PC-3 (cell line): Measurements from ENCODE around the gene GRB10. TPM values are rescaled to one million over a fixed set of nuclear protein-coding genes. Genes with fewer than 3 reads are reported as not detected.

Experiments
- ATAC-seq: fragments of 200-7000 bp; cut with Tn5 transposase; 2 replicates; pipeline ENCODE4 v1.9.1; 2020; ENCODE audit warnings: mild to moderate bottlenecking, moderate library complexity
- BruUV-seq: library from RNA; stranded (reverse); fragments of 400-500 nt; replicated peaks from 2 replicates; lab custom pipeline; 2021; lab: Mats Ljungman, UMichigan
- CTCF ChIA-PET: fragments of 300-600 bp; sonication (Branson Sonifier 250); formaldehyde crosslinking; loops from one replicate; lab custom pipeline; 2022; ENCODE audit warnings: antibody characterized with exemption; lab: Charles Lee
- POLR2A ChIA-PET: fragments of 300-600 bp; sonication (Branson Sonifier 250); formaldehyde crosslinking; loops from one replicate; lab custom pipeline; 2022; ENCODE audit warnings: antibody characterized with exemption; ENCODE audit not compliant: unreplicated experiment; lab: Charles Lee
- DNase-seq: peaks from one replicate; pipeline ENCODE4 v3.0.0-alpha.2; 2015
- H2AFZ ChIP-seq: fragments of 300-600 bp; sonication (generic); 2 replicates; pipeline ENCODE4 v1.6.0; 2016; ENCODE audit warnings: antibody characterized with exemption, low read length
- H3F3A ChIP-seq: fragments of 300-600 bp; sonication (generic); one replicate; pipeline ENCODE4 v1.6.0; 2017; ENCODE audit warnings: antibody characterized with exemption, low read length, control low read depth, mild to moderate bottlenecking; ENCODE audit not compliant: unreplicated experiment
- H3K27ac ChIP-seq: fragments of 300-600 bp; sonication (generic); 2 replicates; pipeline ENCODE4 v1.5.1; 2016; ENCODE audit warnings: mild to moderate bottlenecking, low read length
- H3K27me3 ChIP-seq: fragments of 300-600 bp; sonication (generic); 2 replicates; pipeline ENCODE4 v1.6.1; 2016; ENCODE audit warnings: low read length, mixed read lengths
- H3K36me3 ChIP-seq: fragments of 300-600 bp; sonication (generic); 2 replicates; pipeline ENCODE4 v1.6.1; 2016; ENCODE audit warnings: low read depth, mixed run types, low read length, mixed read lengths
- H3K4me1 ChIP-seq: fragments of 300-600 bp; sonication (generic); 2 replicates; pipeline ENCODE4 v1.5.1; 2016; ENCODE audit warnings: low read length; ENCODE audit not compliant: insufficient read depth
- H3K4me2 ChIP-seq: fragments of 300-600 bp; sonication (generic); 2 replicates; pipeline ENCODE4 v1.6.0; 2016; ENCODE audit warnings: low read length
- H3K4me3 ChIP-seq: fragments of 300-600 bp; sonication (generic); 2 replicates; pipeline ENCODE4 v1.5.1; 2016; ENCODE audit warnings: mild to moderate bottlenecking, low read length, mixed read lengths
- H3K79me2 ChIP-seq: fragments of 300-600 bp; sonication (generic); 2 replicates; pipeline ENCODE4 v1.6.1; 2017; ENCODE audit warnings: low read length, mixed read lengths
- H3K9ac ChIP-seq: fragments of 300-600 bp; sonication (generic); 2 replicates; pipeline ENCODE4 v1.6.0; 2016; ENCODE audit warnings: mild to moderate bottlenecking, low read length
- H3K9me2 ChIP-seq: fragments of 300-600 bp; sonication (generic); replicated peaks from 2 replicates; pipeline ENCODE4 v1.6.1; 2016; ENCODE audit warnings: mixed run types, low read length, mixed read lengths
- H3K9me3 ChIP-seq: fragments of 300-600 bp; sonication (generic); 2 replicates; pipeline ENCODE4 v1.6.1; 2016; ENCODE audit warnings: low read length, mixed read lengths
- H4K20me1 ChIP-seq: fragments of 300-600 bp; sonication (generic); 2 replicates; pipeline ENCODE4 v1.6.1; 2016; ENCODE audit warnings: low read length, mixed read lengths
- EZH2 ChIP-seq: fragments of 300-600 bp; sonication (generic); IDR thresholded peaks from one replicate; pipeline ENCODE4 v1.6.1; 2017; ENCODE audit warnings: antibody characterized with exemption, mild to moderate bottlenecking, low read length; ENCODE audit not compliant: unreplicated experiment
- EZH2phosphoT487 ChIP-seq: fragments of 300-600 bp; sonication (generic); IDR thresholded peaks from 2 replicates; pipeline ENCODE4 v1.6.1; 2018; ENCODE audit warnings: mild to moderate bottlenecking, antibody characterized with exemption, low read length, borderline replicate concordance
- intact Hi-C: fragments of 100-400 bp; cut with micrococcal nuclease; formaldehyde crosslinking; loops from 2 replicates; pipeline ENCODE4 v1.9.0; 2023
- total RNA-seq: library from RNA; depleted of rRNA; stranded (reverse); fragments of >200 nt; gene quantifications from 2 replicates; pipeline ENCODE4 v1.2.3, GENCODE V29; 2014
- TF ChIP-seq, protein P1 (sequence below): fragments of 300-600 bp; sonication (generic); conservative IDR thresholded peaks from 2 replicates; pipeline ENCODE4 v1.5.1; 2017; ENCODE audit warnings: antibody characterized with exemption, low read depth, mild to moderate bottlenecking, low read length

Gene GRB10
- total RNA-seq, 1 experiment from 2014 or later: 61.3 TPM

DNA sequence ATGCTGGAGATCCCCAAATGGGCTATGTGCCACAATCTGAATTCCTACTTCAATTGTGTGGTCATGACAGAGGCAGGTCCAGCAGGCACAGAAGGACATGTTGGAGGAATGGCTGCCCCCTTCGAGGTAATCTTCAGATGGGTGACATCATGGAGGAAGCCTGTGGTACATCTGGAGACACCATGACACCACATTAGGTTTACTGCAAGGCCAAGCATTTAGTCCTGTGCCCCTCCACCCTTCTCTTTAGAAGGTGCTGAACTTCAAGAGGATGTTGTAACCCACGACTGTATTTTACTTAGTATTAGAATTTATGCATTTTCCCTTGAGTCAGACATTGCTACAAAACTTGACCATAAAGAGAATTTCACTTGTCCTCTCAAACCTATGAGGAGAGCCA is 142.4 kb downstream of the GRB10 start:
- intact Hi-C loops: no loop called here
- CTCF ChIA-PET: no interaction called here

DNA sequence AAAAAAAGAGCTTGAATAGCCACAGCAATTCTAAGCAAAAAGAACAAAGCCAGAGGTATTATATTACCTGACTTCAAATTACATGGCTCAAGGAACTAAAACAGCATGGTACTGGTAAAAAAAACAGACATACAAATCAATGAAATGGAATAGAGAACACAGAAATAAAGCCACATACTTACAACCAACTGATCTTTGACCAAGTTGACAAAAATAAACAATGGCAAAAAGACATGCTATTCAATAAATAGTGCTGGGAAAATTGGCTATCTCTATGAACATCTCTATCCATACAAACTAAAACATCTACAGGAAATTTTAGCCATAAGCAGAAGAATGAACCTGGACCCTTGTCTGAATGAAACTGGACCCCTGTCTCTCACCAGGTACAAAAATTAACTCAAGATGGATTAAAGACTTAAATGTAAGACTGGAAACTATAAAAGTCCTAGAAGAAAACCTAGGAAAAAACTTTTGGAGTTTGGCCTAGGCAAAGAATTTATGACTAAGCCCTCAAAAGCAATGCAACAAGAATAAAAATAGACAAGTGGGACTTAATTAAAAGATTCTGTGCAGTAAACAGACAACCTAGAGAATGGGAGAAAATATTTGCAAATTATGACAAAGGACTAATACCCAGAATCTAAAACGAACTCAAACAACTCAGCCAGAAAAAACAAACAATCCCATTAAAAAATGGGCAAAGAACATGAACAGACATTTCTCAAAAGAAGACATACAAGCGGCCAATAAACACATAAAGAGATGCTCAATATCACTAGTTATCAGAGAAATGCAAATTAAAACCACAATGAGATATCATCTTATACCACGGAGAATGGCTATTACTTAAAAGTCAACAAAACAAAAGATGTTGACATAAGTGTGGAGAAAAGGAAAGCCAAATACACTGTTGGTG is 144.7 kb downstream of the GRB10 start:
- ATAC-seq (no peak), DNase-seq (no peak)
- no peaks in the 10 kb centered on the region for H3F3A ChIP-seq
- no peaks in the 10 kb centered on the region for H3K36me3 ChIP-seq
- ChIA-PET CTCF (no interaction called here), POLR2A (no interaction called here)
- H3K9ac ChIP-seq: no peak overlapping the region
- H2AFZ ChIP-seq: no peak overlapping the region
- TF ChIP-seq, protein P1, sequence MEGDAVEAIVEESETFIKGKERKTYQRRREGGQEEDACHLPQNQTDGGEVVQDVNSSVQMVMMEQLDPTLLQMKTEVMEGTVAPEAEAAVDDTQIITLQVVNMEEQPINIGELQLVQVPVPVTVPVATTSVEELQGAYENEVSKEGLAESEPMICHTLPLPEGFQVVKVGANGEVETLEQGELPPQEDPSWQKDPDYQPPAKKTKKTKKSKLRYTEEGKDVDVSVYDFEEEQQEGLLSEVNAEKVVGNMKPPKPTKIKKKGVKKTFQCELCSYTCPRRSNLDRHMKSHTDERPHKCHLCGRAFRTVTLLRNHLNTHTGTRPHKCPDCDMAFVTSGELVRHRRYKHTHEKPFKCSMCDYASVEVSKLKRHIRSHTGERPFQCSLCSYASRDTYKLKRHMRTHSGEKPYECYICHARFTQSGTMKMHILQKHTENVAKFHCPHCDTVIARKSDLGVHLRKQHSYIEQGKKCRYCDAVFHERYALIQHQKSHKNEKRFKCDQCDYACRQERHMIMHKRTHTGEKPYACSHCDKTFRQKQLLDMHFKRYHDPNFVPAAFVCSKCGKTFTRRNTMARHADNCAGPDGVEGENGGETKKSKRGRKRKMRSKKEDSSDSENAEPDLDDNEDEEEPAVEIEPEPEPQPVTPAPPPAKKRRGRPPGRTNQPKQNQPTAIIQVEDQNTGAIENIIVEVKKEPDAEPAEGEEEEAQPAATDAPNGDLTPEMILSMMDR: no peak
- intact Hi-C loops: no loop called here
- H4K20me1 ChIP-seq: 0 out of 2 replicates have a peak, but pooled peaks cover 4% of the 10 kb centered on the region
- no peak overlapping the region for H3K4me3 ChIP-seq
- H3K4me1 ChIP-seq: no peaks in the 10 kb centered on the region
- no TSS peak for BruUV-seq
- no peaks in the 10 kb centered on the region for H3K9me3 ChIP-seq
- H3K27me3 ChIP-seq: no peaks in the 10 kb centered on the region
- no peak overlapping the region for H3K4me2 ChIP-seq
- H3K27ac ChIP-seq: no peak overlapping the region
- peaks cover 28% of the 10 kb centered on the region for H3K79me2 ChIP-seq
- H3K9me2 ChIP-seq: no peaks in the 10 kb centered on the region

More for the DNA sequence above, 142.4 kb downstream of the GRB10 start:
- H3K27ac ChIP-seq: no peak overlapping the region
- no peaks in the 10 kb centered on the region for H3K4me1 ChIP-seq
- no peaks in the 10 kb centered on the region for H3K9me3 ChIP-seq
- no peaks in the 10 kb centered on the region for H3F3A ChIP-seq
- no peaks in the 10 kb centered on the region for H3K36me3 ChIP-seq
- no peak overlapping the region for H3K9ac ChIP-seq
- no peaks in the 10 kb centered on the region for H4K20me1 ChIP-seq
- no peak for DNase-seq
- no peaks in the 10 kb centered on the region for H3K9me2 ChIP-seq
- H2AFZ ChIP-seq: no peak overlapping the region
- POLR2A ChIA-PET: interaction anchor here (0.5 kb wide), 1 partner anchor 1340 kb away, joined by 3 read pairs; no protein-coding TSS in a partner anchor
- BruUV-seq: no TSS peak
- H3K27me3 ChIP-seq: no peaks in the 10 kb centered on the region
- no peak overlapping the region for H3K4me3 ChIP-seq
- no peak for TF ChIP-seq EZH2
- TF ChIP-seq EZH2phosphoT487: no peak
- TF ChIP-seq, protein P1: no peak
- H3K79me2 ChIP-seq: 0 out of 2 replicates have a peak, but pooled peaks cover 9% of the 10 kb centered on the region
- H3K4me2 ChIP-seq: no peak overlapping the region
- ATAC-seq: no peak

DNA sequence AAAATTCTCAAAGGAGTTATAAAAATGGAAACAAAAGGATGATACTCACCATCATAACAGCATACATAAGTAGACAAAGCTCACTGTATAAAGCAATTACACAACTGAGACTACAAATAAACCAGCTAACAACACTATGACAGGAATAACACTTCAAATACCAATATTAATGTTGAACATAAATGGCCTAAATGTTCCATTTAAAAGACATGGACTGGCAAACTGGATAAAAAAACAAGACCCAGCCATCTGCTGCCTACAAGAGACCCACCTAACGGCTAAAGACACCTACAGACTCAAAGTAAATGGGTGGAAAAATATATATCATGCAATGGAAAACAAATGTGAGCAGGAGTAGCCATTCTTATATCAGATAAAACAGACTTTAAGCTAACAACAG is 148.3 kb downstream of the GRB10 start:
- intact Hi-C loops: no loop called here
- H3K79me2 ChIP-seq: peaks cover 28% of the 10 kb centered on the region

More for the DNA sequence above, 148.3 kb downstream of the GRB10 start:
- Histone ChIP-seq H3K9me2 (no peaks in the 10 kb centered on the region), H3K4me2 (no peak overlapping the region), H3F3A (no peaks in the 10 kb centered on the region), H2AFZ (no peak overlapping the region), H3K4me3 (no peak overlapping the region), H3K27me3 (no peaks in the 10 kb centered on the region), H4K20me1 (0 out of 2 replicates have a peak, but pooled peaks cover 4% of the 10 kb centered on the region), H3K27ac (no peak overlapping the region), H3K36me3 (no peaks in the 10 kb centered on the region), H3K9me3 (no peaks in the 10 kb centered on the region), H3K4me1 (no peaks in the 10 kb centered on the region), H3K9ac (no peak overlapping the region)
- CTCF ChIA-PET: no interaction called here
- no peak for DNase-seq
- no TSS peak for BruUV-seq
- TF ChIP-seq EZH2 (no peak), EZH2phosphoT487 (no peak)
- TF ChIP-seq, protein P1: no peak
- POLR2A ChIA-PET: no interaction called here
- ATAC-seq: no peak
